ENCODE data around the gene CD320.
"Not testable (repeated sequence)": the region's sequence is repeated elsewhere in the genome, so short reads cannot be mapped to it uniquely, and the experiment has no call there.

Gene CD320

GRCh38 chr19:8332976-8333766 is 25.0 kb upstream of the CD320 start:
- DNase-seq = no peak

- no peak for DNase-seq
These were observed 23.2 kb upstream of the CD320 start for GRCh38 chr19:8331263-8331845.

- DNase-seq = no peak
These were observed 21.8 kb upstream of the CD320 start for GRCh38 chr19:8329996-8330395.

- DNase-seq = no peak
These were observed 17.3 kb upstream of the CD320 start for GRCh38 chr19:8325454-8325853.

- DNase-seq = no peak
These were observed 16.3 kb upstream of the CD320 start for GRCh38 chr19:8324186-8325050.

- no peak for DNase-seq
These were observed 15.6 kb upstream of the CD320 start for GRCh38 chr19:8323781-8324185.

- no peak for DNase-seq
These were observed 14.5 kb upstream of the CD320 start for GRCh38 chr19:8322638-8322997.

GRCh38 chr19:8321986-8322637 is 14.0 kb upstream of the CD320 start:
- DNase-seq = no peak

- peak; percentile 96 for DNase-seq
These were observed 13.2 kb upstream of the CD320 start, which contains the start of the genes NDUFA7 and RPS28 for GRCh38 chr19:8321067-8321985. Gene NDUFA7 (minus strand): TSS chr19:8321375. CDS start chr19:8321358, 17 bp downstream. Gene RPS28 (plus strand): TSS chr19:8321496. CDS start chr19:8321531, 35 bp downstream.

DNA sequence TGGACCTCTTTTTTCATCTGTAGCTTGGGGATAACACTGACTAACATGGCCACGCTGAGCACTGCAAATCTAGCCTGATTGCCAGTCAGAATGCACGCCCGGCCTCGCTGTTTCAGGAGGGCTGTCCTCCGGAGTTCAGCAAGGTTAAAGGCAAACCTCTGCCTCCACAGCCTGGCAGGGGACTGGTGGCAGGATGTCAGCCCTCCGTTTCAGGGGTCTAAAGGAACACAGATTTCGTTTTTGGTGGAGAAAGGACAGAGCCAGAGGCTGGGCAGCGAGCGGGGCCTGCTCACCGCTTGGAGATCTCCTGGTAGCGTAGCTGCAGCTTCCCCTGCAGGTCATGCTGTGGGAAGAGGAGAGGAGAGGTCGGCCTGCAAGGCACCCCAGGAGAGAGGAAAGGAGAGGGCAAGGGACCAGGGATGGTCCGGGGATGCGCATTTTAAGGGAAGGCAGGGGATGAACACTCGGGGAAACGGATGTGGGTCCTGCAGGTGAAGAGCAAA is 12.5 kb upstream of the CD320 start:
- DNase-seq = no peak

DNA sequence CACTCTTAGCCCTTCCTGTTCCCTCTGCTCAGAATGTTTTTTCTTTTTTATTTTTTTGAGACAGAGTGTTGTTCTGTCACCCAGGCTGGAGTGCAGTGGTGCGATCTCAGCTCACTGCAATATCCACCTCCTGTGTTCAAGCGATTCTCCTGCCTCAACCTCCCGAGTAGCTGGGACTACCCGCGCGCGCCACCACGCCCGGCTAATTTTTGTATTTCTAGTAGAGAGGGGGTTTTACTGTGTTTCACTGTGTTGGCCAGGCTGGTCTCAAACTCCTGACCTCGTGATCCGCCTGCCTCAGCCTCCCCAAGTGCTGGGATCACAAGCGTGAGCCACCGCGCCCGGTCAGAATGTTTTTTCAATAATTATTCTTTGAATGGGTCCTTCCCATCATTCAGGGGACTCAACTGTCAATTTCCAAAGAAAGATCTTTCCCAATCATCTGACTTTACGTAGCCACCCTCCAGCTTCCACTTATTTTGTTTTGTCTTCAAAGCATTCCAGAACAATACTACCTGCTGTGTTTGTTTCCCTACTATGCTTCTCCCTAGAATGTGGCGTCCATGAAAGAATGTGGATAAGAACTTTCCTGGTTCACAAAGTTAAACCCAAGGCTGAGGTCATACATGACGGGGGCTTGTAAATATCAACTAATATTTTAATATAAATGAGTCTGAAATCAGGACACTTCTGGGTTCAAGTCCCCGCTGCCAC is 11.8 kb upstream of the CD320 start:
- no peak for DNase-seq

GRCh38 chr19:8318835-8319234 is 10.7 kb upstream of the CD320 start:
- DNase-seq = not testable (repeated sequence)

- DNase-seq = no peak
These were observed 8.4 kb upstream of the CD320 start for GRCh38 chr19:8316351-8317125.

GRCh38 chr19:8314981-8315640 is 7.0 kb upstream of the CD320 start:
- DNase-seq = not testable (repeated sequence)

DNA sequence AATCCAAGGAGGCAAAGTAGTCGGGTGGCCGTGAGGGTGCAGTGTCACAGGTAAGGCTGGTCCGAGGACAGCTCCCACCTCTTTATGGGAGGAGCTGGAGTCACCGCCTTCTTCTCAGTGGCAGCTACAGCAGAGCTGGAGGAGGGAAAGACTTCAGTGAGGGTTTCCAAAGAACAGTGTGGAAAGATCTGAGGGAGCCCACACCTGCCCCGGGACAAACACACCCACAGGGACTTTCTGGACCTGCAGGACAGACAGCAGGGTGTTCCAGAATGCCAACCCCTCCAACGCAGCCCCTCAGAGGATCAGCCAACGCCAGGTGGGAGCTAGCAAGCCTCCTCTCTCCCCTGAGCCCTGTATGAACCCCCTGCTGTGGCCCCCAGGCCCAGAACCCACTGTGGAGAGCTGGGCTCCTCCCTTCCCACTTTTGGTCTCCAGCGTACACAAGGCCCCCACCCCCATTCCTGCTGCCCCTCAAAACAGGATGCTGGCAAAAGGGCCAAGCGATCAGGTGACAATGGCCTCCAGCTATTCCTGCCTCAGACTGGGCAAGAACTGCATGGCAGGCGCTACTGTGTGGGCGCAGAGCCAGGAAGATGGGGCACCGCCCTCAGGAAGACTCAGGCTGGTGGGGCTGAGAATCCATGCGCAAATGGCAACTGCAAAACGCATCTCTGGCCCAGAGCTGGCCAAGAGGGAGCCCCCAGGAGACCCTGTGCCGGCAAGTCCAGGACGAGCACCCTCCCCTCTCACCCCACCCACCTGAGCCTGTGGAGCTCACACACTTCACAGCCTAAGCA is 3.5 kb upstream of the CD320 start:
- DNase-seq = no peak

DNA sequence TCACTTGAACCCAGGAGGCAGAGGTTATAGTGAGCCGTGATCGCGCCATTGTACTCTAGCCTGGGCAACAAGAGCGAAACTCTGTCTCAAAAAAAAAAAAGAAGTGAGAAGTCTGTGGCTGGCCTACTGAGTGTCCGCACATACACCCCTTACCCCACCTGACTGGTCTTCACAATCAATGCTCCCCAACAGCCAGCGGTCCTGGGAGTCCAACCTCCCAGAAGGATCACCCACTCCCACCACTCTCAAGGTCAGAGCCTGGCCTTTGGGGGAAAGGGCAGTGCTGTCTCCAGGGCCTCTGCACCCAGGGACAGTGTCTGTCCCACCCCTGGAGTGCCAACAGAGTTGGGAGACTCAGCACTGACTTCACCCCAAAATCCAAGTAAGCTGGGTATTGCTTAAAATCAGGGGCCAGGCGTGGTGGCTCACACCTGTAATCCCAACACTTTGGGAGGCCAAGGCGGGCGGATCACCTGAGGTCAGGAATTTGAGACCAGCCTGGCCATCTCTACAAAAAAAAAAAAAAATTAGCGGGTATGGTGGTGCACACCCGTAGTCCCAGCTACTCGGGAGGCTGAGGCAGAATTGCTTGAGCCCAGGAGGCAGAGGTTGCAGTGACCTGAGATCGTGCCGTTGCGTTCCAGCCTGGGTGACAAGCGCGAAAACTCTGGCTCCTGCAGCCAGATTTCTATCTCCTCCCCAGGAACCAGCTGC is 2.3 kb upstream of the CD320 start:
- no peak for DNase-seq

GRCh38 chr19:8308891-8309291 is 733 bp upstream of the CD320 start:
- no peak for DNase-seq

DNA sequence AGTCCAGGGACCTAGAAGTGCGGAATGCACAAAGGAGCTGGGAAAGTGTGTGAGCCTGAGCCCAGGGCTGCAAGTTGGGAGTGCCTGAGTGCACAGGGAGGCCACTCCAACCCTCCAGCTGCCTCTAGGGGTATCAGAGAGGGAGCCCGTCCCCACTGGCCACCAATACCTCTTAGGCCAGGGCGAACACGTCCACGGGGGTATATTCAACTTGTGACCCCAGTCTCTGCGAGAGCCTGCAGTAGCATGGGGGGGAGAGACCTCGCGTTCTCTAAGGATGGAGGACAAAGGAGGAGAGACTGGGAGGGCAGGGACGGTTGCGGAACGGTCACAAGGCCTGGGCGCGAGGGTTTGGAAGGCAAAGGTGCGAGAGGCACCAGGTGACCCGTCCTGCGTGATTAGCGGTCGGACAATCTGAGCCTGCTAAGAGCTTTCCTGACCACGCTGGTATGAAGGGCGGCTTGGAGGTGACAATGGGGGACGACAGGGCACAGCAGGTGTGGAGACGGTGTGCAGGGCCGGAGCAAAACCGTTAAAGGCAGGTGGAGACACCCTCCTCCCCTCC is 676 bp downstream of the CD320 start:
- DNase-seq = no peak

All from NCI-H1092 treated with DMSO at 0.1 percent for 48 hours (cell line).